ENCODE results near the gene OR2A25.

GRCh38 chr7:144113651-144114050 lies 44.0 kb downstream of the OR2A25 start:
- TF ChIP-seq CTCF (conservative IDR thresholded peaks at IDR 0.05 in 1 of 2, IDR thresholded peaks at IDR 0.05 in 1 of 2; ENCODE audit: extremely low read depth in 1 of 2, insufficient read depth in 1 of 2, low read depth in 1 of 2, low read length in 2 of 2) (no peak), EZH2 (IDR thresholded peaks at IDR 0.05; ENCODE audit: borderline replicate concordance, low read length) (no peak)
